HepG2 (cell line): ENCODE data around the gene GPC2. TPM values are rescaled to one million over a fixed set of nuclear protein-coding genes. Genes with fewer than 3 reads are reported as not detected.

ENCODE experiments used
- EZH2 ChIP-seq: conservative IDR thresholded peaks from 2 replicates; pipeline ENCODE4 v1.6.1; 2012; ENCODE audit warnings: mild to moderate bottlenecking, low read depth, low read length, moderate library complexity
- FOSL2 ChIP-seq: sonication (generic); formaldehyde crosslinking; IDR thresholded peaks from 2 replicates; pipeline ENCODE4 v1.4.0; 2020; ENCODE audit warnings: missing genetic modification reagents
- HDAC2 ChIP-seq: sonication (generic); formaldehyde crosslinking; IDR thresholded peaks from 2 replicates; pipeline ENCODE4 v1.4.0; 2020; ENCODE audit warnings: missing genetic modification reagents
- HNF4A ChIP-seq: sonication (generic); formaldehyde crosslinking; IDR thresholded peaks from 2 replicates; pipeline ENCODE4 v1.4.0; 2020; ENCODE audit warnings: missing genetic modification reagents
- JARID2 ChIP-seq: sonication (generic); formaldehyde crosslinking; IDR thresholded peaks from 2 replicates; pipeline ENCODE4 v1.8.1; 2023; ENCODE audit warnings: missing genetic modification reagents, inconsistent platforms; ENCODE audit not compliant: insufficient replicate concordance
- JUN ChIP-seq: sonication (generic); formaldehyde crosslinking; IDR thresholded peaks from 2 replicates; pipeline ENCODE4 v1.4.0; 2020; ENCODE audit warnings: mild to moderate bottlenecking, missing genetic modification reagents
- KDM2A ChIP-seq: sonication (generic); formaldehyde crosslinking; IDR thresholded peaks from 2 replicates; pipeline ENCODE4 v1.4.0; 2020; ENCODE audit warnings: low read depth, missing genetic modification reagents, borderline replicate concordance
- NFE2L1 ChIP-seq: sonication (generic); formaldehyde crosslinking; IDR thresholded peaks from 2 replicates; pipeline ENCODE4 v1.4.0; 2020; ENCODE audit warnings: missing genetic modification reagents, mild to moderate bottlenecking, borderline replicate concordance
- PCBP2 ChIP-seq: fragments of 200-400 bp; formaldehyde crosslinking; optimal IDR thresholded peaks from 2 replicates; pipeline ENCODE3; 2018; ENCODE audit warnings: low read length, low read depth; ENCODE audit not compliant: poor library complexity, severe bottlenecking
- POLR2A ChIP-seq, 2 experiments: IDR thresholded peaks; 2 replicates each; pipeline ENCODE4 v1.6.1; 2011; ENCODE audit warnings: low read depth in 2 of 2, low read length in 2 of 2, mild to moderate bottlenecking in 1 of 2, moderate library complexity in 1 of 2; ENCODE audit not compliant: insufficient read depth in 1 of 2
- SP5 ChIP-seq: IDR thresholded peaks from 2 replicates; pipeline ENCODE4 v1.6.1; 2016; ENCODE audit warnings: low read depth, borderline replicate concordance
- ZMAT3 ChIP-seq: sonication (generic); formaldehyde crosslinking; conservative IDR thresholded peaks from 2 replicates; pipeline ENCODE4 v1.7.0; 2021; ENCODE audit warnings: missing genetic modification reagents
- ZNF205 ChIP-seq: IDR thresholded peaks from 2 replicates; pipeline ENCODE4 v1.6.1; 2018; ENCODE audit warnings: missing biosample characterization, missing genetic modification reagents
- ZNF260 ChIP-seq: sonication (generic); formaldehyde crosslinking; IDR thresholded peaks from 2 replicates; pipeline ENCODE4 v1.4.0; 2020; ENCODE audit warnings: missing genetic modification reagents, low read depth, mild to moderate bottlenecking, borderline replicate concordance
- ZNF264 ChIP-seq: sonication (generic); formaldehyde crosslinking; IDR thresholded peaks from 2 replicates; pipeline ENCODE4 v1.4.0; 2020; ENCODE audit warnings: missing genetic modification reagents
- ZNF543 ChIP-seq: sonication (generic); formaldehyde crosslinking; IDR thresholded peaks from 2 replicates; pipeline ENCODE4 v1.4.0; 2020; ENCODE audit warnings: mild to moderate bottlenecking, missing genetic modification reagents
- ZNF562 ChIP-seq: sonication (generic); formaldehyde crosslinking; IDR thresholded peaks from 2 replicates; pipeline ENCODE4 v1.8.0; 2022; ENCODE audit warnings: missing genetic modification reagents, borderline replicate concordance
- ZNF614 ChIP-seq: IDR thresholded peaks from 2 replicates; pipeline ENCODE4 v1.6.1; 2018; ENCODE audit warnings: missing biosample characterization, missing genetic modification reagents, inconsistent platforms, borderline replicate concordance
- ZNF792 ChIP-seq: IDR thresholded peaks from 2 replicates; pipeline ENCODE4 v1.6.1; 2016
- polyA plus RNA-seq, 8 experiments: library from polyadenylated mRNA; depleted of rRNA in 3 of 8; stranded (reverse) in 7 of 8; unstranded in 1 of 8; fragments of >200 nt; fragmentation: Illumina TruSeq in 4 of 8; extraction: Trizol in 4 of 8; gene quantifications; 2 replicates each; pipeline versions ENCODE4 v1.2.1 to v1.2.3, GENCODE V29; 2011 to 2016; ENCODE audit warnings: low read depth in 4 of 8, missing spikeins in 1 of 8, mixed read lengths in 1 of 8; ENCODE audit not compliant: insufficient read depth in 1 of 8
- total RNA-seq, 5 experiments: library from RNA; depleted of rRNA; stranded (reverse); fragments of >200 nt; fragmentation: Illumina TruSeq; extraction: Trizol; gene quantifications; 2 replicates each; pipeline ENCODE4 v1.2.3, GENCODE V29; 2016; ENCODE audit warnings: low read depth in 1 of 5
- TF ChIP-seq, protein P1 (sequence below): sonication (generic); formaldehyde crosslinking; IDR thresholded peaks from 2 replicates; pipeline ENCODE4 v1.8.0; 2022; ENCODE audit warnings: missing genetic modification reagents, mild to moderate bottlenecking, inconsistent platforms, borderline replicate concordance
- TF ChIP-seq, protein P2 (sequence below): sonication (generic); formaldehyde crosslinking; IDR thresholded peaks from 2 replicates; pipeline ENCODE4 v1.4.0; 2020; ENCODE audit warnings: missing genetic modification reagents
- TF ChIP-seq, protein P3 (sequence below): IDR thresholded peaks from 2 replicates; pipeline ENCODE4 v1.6.1; 2016; ENCODE audit warnings: mild to moderate bottlenecking, missing biosample characterization, missing genetic modification reagents
- TF ChIP-seq, protein P4 (sequence below): sonication (generic); formaldehyde crosslinking; IDR thresholded peaks from 2 replicates; pipeline ENCODE4 v1.5.0; 2020; ENCODE audit warnings: mild to moderate bottlenecking, missing genetic modification reagents, moderate library complexity
- TF ChIP-seq, protein P5 (sequence below): IDR thresholded peaks from 2 replicates; pipeline ENCODE4 v1.6.1; 2018; ENCODE audit warnings: missing genetic modification reagents, mild to moderate bottlenecking, missing compliant biosample characterization

The GPC2 gene
- total and polyA plus RNA-seq, 2 of the 13 experiments (the other 11 are each of a cell fraction or from before 2014, with no cell fraction given) = 0.64 to 0.78 TPM

DNA sequence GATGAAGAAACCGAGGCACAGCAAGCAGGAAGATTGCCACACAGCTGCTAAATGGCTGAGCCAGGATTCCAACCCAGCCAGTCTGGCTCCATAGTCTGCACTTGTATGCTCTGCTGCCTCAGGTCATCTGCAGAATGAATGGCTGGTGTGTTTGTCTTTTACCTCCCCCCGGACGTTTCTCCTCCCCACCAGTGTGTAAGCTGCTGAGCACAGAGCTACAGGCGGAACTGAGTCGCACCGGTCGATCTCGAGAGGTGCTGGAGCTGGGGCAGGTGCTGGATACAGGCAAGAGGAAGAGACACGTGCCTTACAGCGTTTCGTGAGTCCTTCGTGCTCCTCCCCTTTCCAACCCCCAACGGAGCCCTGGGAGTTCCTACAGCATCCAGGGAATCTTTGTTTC is 55.1 kb downstream of the GPC2 start (continued):
- TF ChIP-seq KDM2A (peak; percentile 59; the same call in 1 of the 2 replicates), NFE2L1 (CRISPR knock-in tag) (no peak), JUN (CRISPR knock-in tag) (0 out of 2 replicates have a peak, but pooled peaks have one; percentile 63), FOSL2 (CRISPR knock-in tag) (peak; percentile 49; the same call in 1 of the 2 replicates), HNF4A (CRISPR knock-in tag) (no peak; the same call in 1 of the 2 replicates), ZNF543 (0 out of 2 replicates have a peak, but pooled peaks have one; percentile 18), ZNF205 (CRISPR knock-in tag) (peak; percentile 72; the same call in 1 of the 2 replicates), ZNF260 (no peak), PCBP2 (no peak), ZNF264 (CRISPR knock-in tag) (0 out of 2 replicates have a peak, but pooled peaks have one; percentile 31), SP5 (CRISPR knock-in tag) (peak; percentile 85), HDAC2 (CRISPR knock-in tag) (peak; percentile 62; the same call in 1 of the 2 replicates), ZNF614 (CRISPR knock-in tag) (peak; percentile 76; the same call in 1 of the 2 replicates), ZNF792 (CRISPR knock-in tag) (peak; percentile 33), EZH2 (no peak), JARID2 (no peak), ZNF562 (no peak), POLR2A (IDR thresholded peaks at IDR 0.05; ENCODE audit: insufficient read depth in 1 of 2, low read depth in 2 of 2, low read length in 2 of 2) (peak in 1 of 2 experiments; percentile 56; a peak in 2 of 4 replicates), ZMAT3 (no peak)
- TF ChIP-seq, protein P1, sequence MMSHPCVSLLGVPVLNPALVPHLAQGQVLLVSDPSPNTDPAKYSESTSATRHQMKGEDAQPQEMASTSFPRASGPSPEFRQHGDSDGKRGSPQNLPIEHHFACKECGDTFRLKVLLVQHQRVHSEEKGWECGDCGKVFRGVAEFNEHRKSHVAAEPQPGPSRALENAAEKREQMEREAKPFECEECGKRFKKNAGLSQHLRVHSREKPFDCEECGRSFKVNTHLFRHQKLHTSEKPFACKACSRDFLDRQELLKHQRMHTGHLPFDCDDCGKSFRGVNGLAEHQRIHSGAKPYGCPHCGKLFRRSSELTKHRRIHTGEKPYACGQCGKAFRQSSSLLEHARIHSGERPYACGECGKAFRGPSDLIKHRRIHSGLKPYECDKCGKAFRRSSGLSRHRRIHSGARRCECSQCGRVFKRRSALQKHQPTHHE = no peak
- TF ChIP-seq, protein P2, sequence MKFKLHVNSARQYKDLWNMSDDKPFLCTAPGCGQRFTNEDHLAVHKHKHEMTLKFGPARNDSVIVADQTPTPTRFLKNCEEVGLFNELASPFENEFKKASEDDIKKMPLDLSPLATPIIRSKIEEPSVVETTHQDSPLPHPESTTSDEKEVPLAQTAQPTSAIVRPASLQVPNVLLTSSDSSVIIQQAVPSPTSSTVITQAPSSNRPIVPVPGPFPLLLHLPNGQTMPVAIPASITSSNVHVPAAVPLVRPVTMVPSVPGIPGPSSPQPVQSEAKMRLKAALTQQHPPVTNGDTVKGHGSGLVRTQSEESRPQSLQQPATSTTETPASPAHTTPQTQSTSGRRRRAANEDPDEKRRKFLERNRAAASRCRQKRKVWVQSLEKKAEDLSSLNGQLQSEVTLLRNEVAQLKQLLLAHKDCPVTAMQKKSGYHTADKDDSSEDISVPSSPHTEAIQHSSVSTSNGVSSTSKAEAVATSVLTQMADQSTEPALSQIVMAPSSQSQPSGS (CRISPR knock-in tag) = peak; percentile 44; the same call in 1 of the 2 replicates
- TF ChIP-seq, protein P3, sequence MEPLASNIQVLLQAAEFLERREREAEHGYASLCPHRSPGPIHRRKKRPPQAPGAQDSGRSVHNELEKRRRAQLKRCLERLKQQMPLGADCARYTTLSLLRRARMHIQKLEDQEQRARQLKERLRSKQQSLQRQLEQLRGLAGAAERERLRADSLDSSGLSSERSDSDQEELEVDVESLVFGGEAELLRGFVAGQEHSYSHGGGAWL (CRISPR knock-in tag) = no peak
- TF ChIP-seq, protein P4, sequence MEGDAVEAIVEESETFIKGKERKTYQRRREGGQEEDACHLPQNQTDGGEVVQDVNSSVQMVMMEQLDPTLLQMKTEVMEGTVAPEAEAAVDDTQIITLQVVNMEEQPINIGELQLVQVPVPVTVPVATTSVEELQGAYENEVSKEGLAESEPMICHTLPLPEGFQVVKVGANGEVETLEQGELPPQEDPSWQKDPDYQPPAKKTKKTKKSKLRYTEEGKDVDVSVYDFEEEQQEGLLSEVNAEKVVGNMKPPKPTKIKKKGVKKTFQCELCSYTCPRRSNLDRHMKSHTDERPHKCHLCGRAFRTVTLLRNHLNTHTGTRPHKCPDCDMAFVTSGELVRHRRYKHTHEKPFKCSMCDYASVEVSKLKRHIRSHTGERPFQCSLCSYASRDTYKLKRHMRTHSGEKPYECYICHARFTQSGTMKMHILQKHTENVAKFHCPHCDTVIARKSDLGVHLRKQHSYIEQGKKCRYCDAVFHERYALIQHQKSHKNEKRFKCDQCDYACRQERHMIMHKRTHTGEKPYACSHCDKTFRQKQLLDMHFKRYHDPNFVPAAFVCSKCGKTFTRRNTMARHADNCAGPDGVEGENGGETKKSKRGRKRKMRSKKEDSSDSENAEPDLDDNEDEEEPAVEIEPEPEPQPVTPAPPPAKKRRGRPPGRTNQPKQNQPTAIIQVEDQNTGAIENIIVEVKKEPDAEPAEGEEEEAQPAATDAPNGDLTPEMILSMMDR (CRISPR knock-in tag) = peak; percentile 13; the same call in 1 of the 2 replicates
- TF ChIP-seq, protein P5, sequence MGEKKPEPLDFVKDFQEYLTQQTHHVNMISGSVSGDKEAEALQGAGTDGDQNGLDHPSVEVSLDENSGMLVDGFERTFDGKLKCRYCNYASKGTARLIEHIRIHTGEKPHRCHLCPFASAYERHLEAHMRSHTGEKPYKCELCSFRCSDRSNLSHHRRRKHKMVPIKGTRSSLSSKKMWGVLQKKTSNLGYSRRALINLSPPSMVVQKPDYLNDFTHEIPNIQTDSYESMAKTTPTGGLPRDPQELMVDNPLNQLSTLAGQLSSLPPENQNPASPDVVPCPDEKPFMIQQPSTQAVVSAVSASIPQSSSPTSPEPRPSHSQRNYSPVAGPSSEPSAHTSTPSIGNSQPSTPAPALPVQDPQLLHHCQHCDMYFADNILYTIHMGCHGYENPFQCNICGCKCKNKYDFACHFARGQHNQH (CRISPR knock-in tag) = peak; percentile 82
